ENCODE data around the gene CMTM8.
"Not testable (repeated sequence)": the region's sequence is repeated elsewhere in the genome, so short reads cannot be mapped to it uniquely, and the experiment has no call there.

CMTM8 gene

DNA sequence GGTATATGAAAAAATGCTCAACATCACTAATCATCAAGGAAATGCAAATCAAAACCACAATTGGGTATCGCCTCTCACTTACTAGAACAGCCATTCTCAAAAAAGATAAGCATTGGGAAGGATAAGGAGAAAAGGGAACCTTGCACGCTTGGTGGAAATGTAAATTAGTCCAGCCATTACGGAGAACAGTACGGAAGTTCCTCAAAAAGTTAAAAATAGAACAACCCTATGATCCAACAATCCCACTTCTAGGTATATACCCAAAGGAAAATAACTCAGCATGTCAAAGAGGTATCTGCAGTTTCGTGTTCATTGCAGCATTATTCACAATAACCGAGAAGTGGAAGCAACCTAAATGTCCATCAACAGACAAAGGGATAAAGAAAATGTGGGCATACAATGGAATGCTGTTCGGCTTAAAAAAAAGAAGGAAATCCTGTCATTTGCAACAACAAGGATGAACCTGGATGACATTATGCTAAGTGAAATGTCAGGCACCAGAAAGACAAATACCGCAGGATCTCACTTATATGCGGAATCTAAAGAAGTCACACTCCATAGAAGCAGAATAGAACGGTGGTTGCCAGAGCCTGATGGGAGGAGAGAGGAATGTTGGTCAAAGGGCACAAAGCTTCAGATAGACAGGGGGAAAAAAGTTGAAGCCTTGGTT lies 141.5 kb downstream of the CMTM8 start:
- no peak for DNase-seq (ENCODE audit: low read depth in 2 of 2)

DNA sequence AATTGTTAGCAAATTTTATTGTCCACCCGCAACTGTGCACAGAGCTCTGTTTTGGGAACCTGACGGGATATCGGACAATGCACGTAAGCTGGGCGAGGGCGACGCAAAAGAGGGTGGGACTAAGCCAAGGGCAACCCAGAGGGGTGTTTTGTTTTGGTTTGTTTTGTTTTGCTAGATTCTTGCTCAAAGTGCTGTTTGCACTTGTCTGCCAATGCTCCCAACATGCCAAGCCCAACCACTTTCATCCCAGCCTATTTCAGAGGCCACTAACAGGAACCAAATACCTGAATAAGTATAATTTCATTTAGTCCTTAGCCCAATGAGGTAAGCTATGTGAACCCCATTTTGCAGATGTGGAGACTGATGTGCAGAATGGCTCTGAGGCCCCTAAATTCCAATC lies 143.4 kb downstream of the CMTM8 start:
- DNase-seq (ENCODE audit: low read depth in 2 of 2) = no peak

GRCh38 chr3:32383136-32383711 lies 144.7 kb downstream of the CMTM8 start:
- DNase-seq (ENCODE audit: low read depth in 2 of 2) = no peak

- no peak for DNase-seq (ENCODE audit: low read depth in 2 of 2)
Measured at GRCh38 chr3:32384938-32385337, 146.5 kb downstream of the CMTM8 start.

DNA sequence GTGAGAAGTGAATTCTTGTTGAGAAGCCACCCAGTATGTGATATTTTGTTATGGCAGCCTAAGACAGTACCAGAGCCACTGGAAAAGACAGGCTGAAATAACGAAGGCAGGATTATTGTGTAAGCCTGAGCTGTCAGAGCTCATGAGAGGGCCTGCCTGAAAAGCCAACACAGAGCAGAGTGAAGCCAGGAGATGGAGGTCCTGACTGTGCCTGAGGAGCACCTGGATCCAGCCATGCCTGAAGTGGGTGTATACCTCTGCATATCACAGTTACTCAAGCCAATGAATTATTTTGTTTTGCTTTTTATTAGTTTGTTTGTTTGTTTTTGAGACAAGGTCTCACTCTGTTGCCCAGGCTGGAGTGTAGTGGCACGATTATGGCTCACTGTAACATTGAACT lies 149.0 kb downstream of the CMTM8 start:
- DNase-seq (ENCODE audit: low read depth in 2 of 2) = no peak

DNA sequence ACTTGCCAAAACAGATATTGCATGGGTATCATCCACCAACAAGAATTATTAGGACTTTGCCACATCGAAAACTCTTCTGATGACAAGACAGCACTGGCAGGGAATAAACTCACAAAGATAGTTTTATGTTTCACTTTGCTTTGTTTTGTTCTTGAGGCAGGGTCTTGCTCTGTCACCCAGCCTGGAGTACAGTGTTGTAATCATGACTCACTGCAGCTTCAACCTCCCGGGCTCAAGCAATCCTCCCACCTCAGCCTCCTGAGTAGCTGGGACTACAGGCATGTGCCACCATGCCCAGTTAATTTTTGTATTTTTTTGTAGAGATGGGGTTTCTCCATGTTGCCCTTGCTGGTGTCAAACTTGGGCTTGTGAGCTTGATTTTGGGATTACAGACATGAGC lies 151.1 kb downstream of the CMTM8 start:
- DNase-seq (ENCODE audit: low read depth in 2 of 2) = not testable (repeated sequence)

GRCh38 chr3:32391643-32392535 lies 153.4 kb downstream of the CMTM8 start, which contains the start of gene CMTM7:
Gene CMTM7 (plus strand): TSS chr3:32391853. CDS start chr3:32391907, 54 bp downstream.
- DNase-seq (ENCODE audit: low read depth in 2 of 2) = no peak

DNA sequence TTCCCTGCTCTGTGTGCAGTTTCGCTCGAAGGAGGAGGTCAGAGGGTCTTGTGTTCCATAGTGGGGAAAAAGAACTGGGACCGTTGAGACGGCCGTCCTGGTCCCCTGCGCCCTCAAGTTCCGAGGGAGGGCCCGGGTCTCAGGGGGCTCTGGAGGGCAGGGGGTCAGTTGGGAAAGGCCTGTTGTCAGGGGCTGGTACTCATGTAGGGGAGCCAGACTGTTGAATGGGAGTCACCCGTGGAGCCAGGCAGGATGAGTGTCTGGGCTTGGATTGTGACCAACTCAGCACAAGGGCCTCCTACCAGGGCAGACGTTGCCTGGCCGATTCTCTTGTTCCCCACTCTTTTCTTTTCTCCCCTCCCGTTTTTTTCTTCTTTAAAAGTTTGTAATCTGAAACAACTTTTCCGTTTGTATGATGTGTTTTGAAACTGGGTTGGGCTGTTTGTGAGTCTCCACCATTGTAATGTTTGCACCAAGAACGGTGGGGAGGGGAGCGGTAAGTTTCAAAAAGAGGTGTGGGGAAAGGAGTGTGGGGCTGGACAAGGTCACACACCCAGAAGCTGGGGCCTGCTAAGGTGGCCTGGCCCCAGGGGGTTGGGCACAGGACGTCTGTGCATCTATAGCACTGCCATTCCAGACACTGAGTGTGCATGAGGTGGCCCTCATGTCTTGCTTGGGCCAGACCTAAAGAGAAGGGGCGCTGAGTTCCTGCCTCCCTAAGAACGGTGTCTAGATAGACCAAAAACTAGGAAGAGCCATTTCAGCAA lies 154.2 kb downstream of the CMTM8 start:
- no peak for DNase-seq (ENCODE audit: low read depth in 2 of 2)

- no peak for DNase-seq (ENCODE audit: low read depth in 2 of 2)
Measured at GRCh38 chr3:32395496-32395895, 157.0 kb downstream of the CMTM8 start.

DNA sequence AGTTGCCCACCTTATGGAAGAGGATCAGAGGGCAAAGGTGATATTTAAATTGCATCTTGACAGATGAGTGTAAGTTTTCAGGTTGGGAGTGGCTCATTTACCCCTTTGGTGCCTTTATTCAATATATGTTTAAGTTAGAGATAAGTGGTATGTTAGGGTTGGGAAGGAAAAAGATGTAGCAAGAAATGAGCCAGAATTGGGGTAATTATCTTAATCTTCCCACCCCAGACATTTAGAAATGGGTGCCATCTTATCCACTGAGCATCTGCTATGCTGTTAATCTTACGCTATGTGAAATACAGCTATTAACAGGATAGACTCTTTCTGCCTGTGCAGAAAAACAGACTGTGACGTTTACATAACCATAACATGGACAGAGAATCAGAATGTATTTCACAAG lies 159.5 kb downstream of the CMTM8 start:
- DNase-seq (ENCODE audit: low read depth in 2 of 2) = no peak

DNA sequence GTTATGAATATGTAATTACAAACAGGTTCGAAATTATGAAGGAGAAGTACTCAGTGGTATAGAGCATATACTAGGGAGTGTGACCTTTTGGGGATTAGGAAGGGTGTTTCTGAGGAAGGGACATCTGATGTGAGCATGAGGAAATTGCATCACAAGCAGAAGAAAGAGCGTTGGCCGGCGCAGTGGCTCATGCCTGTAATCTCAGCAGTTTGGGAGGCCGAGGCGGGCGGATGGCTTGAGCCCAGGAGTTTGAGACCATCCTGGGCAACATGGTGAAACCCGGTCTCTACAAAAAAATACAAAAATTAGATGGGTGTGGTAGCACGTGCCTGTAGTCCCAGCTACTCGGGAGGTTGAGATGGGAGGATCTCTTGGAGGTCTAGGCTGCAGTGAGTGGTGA lies 160.1 kb downstream of the CMTM8 start:
- no peak for DNase-seq (ENCODE audit: low read depth in 2 of 2)

DNA sequence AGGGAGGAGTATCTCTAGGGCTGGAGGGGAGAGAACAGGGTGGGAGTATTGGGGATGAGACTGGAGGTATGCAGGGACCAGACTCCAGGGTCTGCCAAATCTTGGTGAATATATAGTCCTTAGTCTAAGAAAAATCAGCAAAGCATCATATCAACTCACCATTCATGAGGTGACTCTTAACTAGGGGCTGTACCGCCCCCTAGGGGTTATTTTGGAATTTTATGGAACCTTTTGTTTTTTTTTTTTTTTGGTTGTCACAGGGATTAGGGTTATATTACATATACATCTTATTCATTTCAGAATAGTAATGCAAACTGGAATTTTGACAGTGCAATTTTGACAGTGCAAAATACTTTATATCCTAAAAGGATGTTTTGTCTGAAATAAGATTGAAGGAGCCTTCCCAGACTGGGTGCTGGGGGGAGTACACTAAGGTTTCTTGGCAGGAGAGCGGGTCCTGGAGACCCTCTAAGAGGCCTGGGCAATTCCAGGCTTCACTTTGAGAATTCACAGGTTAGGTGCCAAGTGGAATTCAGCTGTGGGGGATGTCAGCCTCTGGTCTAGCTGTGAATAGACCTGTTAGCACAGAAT lies 160.6 kb downstream of the CMTM8 start:
- no peak for DNase-seq (ENCODE audit: low read depth in 2 of 2)

GRCh38 chr3:32401126-32401525 lies 162.6 kb downstream of the CMTM8 start:
- no peak for DNase-seq (ENCODE audit: low read depth in 2 of 2)

- DNase-seq (ENCODE audit: low read depth in 2 of 2) = no peak
Measured at GRCh38 chr3:32401556-32402081, 163.1 kb downstream of the CMTM8 start.

GRCh38 chr3:32403663-32404062 lies 165.2 kb downstream of the CMTM8 start:
- DNase-seq (ENCODE audit: low read depth in 2 of 2) = no peak

DNA sequence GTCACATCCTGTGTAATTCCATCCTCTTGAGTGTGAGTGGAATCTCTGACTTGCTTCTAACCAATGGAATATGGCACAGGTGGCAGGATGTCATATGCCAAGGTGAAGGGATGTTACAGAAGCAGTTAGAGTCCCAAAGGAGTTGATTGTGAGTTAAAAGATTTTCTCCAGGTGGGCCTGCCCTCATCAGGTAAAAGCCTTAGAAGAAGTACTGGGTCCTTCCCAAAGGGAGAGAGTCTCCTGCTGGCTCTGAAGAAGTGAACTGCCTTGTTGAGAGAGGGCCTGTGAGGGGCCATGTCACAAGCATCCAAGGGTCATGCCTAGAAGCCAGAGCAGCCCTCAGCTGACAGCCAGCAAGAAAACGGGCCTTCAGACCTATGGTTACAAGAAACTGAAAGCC lies 166.2 kb downstream of the CMTM8 start:
- DNase-seq (ENCODE audit: low read depth in 2 of 2) = no peak

GRCh38 chr3:32405155-32405554 lies 166.7 kb downstream of the CMTM8 start:
- no peak for DNase-seq (ENCODE audit: low read depth in 2 of 2)

- DNase-seq (ENCODE audit: low read depth in 2 of 2) = no peak
Measured at GRCh38 chr3:32405711-32406323, 167.3 kb downstream of the CMTM8 start.

GRCh38 chr3:32406486-32407408 lies 168.3 kb downstream of the CMTM8 start:
- no peak for DNase-seq (ENCODE audit: low read depth in 2 of 2)

Data from stimulated activated CD8-positive, alpha-beta memory T cell treated with anti-CD3 and anti-CD28 coated beads, Interleukin-7, amount 100 ng/mL, for 1 hour (primary cell).